GM21423 (cell line): ENCODE measurements around the gene CD99L2.
A peak's percentile ranks its signal among the peaks of the same experiment; 100 is the strongest.

Experiments used
- ATAC-seq: cut with Tn5 transposase; IDR thresholded peaks from one replicate; pipeline ENCODE4 v1.9.1; 2021; ENCODE audit warnings: mild to moderate bottlenecking, moderate library complexity; ENCODE audit not compliant: unreplicated experiment

Gene CD99L2

GRCh38 chrX:150806827-150807226, 91.6 kb downstream of the CD99L2 start:
- ATAC-seq: no peak

- ATAC-seq: no peak
Measured at GRCh38 chrX:150805736-150806135, 92.7 kb downstream of the CD99L2 start.

GRCh38 chrX:150792949-150793527, 105.4 kb downstream of the CD99L2 start:
- ATAC-seq: no peak

- peak; percentile 75 for ATAC-seq
Measured at GRCh38 chrX:150790021-150790420, 108.4 kb downstream of the CD99L2 start.

- ATAC-seq: no peak
Measured at GRCh38 chrX:150781677-150782076, 116.8 kb downstream of the CD99L2 start.

- ATAC-seq: no peak
Measured at GRCh38 chrX:150779385-150779784, 119.1 kb downstream of the CD99L2 start.

- ATAC-seq: no peak
Measured at GRCh38 chrX:150777328-150777992, 121.0 kb downstream of the CD99L2 start.

- no peak for ATAC-seq
Measured at GRCh38 chrX:150775569-150776350, 122.7 kb downstream of the CD99L2 start.

GRCh38 chrX:150774798-150775568, 123.5 kb downstream of the CD99L2 start:
- ATAC-seq: no peak

- no peak for ATAC-seq
Measured at GRCh38 chrX:150773634-150774033, 124.8 kb downstream of the CD99L2 start.

- ATAC-seq: no peak
Measured at GRCh38 chrX:150773117-150773516, 125.4 kb downstream of the CD99L2 start.

GRCh38 chrX:150772150-150772970, 126.1 kb downstream of the CD99L2 start:
- ATAC-seq: peak; percentile 81

- no peak for ATAC-seq
Measured at GRCh38 chrX:150771116-150771515, 127.4 kb downstream of the CD99L2 start.

GRCh38 chrX:150770623-150771022, 127.8 kb downstream of the CD99L2 start:
- no peak for ATAC-seq

- no peak for ATAC-seq
Measured at GRCh38 chrX:150769408-150769807, 129.1 kb downstream of the CD99L2 start.

GRCh38 chrX:150768580-150769190, 129.8 kb downstream of the CD99L2 start:
- no peak for ATAC-seq

GRCh38 chrX:150768132-150768485, 130.4 kb downstream of the CD99L2 start:
- ATAC-seq: no peak

GRCh38 chrX:150767475-150768131, 130.9 kb downstream of the CD99L2 start:
- ATAC-seq: no peak

GRCh38 chrX:150767045-150767395, 131.4 kb downstream of the CD99L2 start:
- ATAC-seq: no peak
